GM21515 (cell line): ENCODE results near the gene NHEJ1.

ENCODE experiments used
- ATAC-seq: cut with Tn5 transposase; IDR thresholded peaks from one replicate; pipeline ENCODE4 v1.9.1; 2021; ENCODE audit not compliant: unreplicated experiment

The NHEJ1 gene

DNA sequence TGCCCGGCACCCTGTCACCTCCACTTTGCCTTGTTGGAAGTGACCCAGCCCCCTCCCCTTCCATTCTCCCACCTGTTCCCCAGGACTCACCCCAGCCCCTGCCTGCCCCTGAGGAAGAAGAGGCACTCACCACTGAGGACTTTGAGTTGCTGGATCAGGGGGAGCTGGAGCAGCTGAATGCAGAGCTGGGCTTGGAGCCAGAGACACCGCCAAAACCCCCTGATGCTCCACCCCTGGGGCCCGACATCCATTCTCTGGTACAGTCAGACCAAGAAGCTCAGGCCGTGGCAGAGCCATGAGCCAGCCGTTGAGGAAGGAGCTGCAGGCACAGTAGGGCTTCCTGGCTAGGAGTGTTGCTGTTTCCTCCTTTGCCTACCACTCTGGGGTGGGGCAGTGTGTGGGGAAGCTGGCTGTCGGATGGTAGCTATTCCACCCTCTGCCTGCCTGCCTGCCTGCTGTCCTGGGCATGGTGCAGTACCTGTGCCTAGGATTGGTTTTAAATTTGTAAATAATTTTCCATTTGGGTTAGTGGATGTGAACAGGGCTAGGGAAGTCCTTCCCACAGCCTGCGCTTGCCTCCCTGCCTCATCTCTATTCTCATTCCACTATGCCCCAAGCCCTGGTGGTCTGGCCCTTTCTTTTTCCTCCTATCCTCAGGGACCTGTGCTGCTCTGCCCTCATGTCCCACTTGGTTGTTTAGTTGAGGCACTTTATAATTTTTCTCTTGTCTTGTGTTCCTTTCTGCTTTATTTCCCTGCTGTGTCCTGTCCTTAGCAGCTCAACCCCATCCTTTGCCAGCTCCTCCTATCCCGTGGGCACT lies 21.9 kb upstream of the NHEJ1 start:
- no peak for ATAC-seq

DNA sequence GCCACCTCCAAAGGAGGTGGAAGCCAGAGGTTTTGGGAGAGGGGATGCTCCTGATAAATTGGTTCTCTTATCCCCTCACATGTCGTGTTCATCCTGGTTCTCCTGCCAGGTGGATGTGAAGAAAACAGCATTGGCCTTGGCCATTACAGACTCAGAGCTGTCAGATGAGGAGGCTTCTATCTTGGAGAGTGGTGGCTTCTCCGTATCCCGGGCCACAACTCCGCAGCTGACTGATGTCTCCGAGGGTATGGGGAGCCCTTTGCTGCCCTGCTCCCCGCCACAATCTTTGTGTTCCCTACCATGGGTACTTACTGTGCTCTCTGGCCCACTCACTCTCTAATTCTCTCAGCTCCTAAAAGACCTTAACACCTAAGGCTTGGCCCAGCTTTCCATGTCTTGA lies 20.9 kb upstream of the NHEJ1 start:
- ATAC-seq: no peak

DNA sequence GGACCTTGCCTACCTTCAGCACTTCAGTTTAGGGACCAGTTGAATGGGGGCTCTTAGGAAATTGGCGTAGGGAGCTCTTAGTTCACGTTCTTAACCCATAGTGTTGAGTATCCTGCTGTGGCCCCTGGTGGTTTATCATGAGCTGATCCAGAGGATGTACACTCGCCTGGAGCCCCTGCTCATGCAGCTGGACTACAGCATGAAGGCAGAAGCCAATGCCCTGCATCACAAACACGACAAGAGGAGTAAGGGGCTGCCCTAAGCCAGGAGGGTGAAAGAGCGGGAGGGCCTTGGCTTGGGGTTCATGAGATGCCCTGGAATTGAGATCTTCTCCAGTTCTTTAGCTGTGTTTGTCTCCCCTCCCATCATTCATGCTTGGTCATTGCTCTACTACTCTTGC lies 20.3 kb upstream of the NHEJ1 start:
- ATAC-seq: no peak

DNA sequence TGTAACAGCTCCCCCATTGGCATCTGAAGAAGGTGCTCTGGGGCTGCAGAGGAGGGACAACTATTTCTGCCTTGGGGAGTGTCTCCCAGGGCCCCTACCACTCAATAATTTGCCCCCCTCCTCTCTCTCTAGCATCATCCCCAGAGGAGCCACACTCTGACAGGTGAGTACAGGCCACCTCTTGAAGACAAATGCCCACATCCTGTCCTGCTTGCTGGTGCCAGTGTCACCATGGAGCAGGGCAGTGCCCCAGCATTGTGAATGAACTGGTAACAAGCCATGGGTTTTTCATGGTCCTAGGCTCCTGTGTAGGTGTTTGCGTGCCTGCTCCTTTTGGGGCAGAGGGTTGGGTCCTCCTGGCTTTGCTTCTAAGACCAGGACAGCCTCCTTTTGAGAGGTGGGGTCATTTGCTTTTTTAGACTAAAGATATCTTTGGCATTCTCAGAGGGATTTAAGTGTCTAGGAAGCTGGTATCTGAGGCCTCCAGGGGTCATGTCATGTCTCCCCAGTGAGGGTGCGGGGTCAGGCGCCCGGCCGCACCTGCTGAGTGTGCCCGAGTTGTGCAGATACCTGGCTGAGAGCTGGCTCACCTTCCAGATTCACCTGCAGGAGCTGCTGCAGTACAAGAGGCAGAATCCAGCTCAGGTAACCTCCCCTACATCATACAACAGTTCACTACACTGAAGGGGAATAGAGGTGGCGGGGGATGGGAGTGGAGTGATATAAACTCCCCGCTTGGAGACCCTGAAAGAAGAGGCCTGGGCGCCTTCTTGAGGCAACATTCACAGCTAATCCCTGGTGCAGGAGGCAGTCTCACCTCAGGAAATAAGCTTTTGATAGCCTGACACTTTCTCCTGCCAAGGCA lies 19.2 kb upstream of the NHEJ1 start:
- ATAC-seq: no peak

DNA sequence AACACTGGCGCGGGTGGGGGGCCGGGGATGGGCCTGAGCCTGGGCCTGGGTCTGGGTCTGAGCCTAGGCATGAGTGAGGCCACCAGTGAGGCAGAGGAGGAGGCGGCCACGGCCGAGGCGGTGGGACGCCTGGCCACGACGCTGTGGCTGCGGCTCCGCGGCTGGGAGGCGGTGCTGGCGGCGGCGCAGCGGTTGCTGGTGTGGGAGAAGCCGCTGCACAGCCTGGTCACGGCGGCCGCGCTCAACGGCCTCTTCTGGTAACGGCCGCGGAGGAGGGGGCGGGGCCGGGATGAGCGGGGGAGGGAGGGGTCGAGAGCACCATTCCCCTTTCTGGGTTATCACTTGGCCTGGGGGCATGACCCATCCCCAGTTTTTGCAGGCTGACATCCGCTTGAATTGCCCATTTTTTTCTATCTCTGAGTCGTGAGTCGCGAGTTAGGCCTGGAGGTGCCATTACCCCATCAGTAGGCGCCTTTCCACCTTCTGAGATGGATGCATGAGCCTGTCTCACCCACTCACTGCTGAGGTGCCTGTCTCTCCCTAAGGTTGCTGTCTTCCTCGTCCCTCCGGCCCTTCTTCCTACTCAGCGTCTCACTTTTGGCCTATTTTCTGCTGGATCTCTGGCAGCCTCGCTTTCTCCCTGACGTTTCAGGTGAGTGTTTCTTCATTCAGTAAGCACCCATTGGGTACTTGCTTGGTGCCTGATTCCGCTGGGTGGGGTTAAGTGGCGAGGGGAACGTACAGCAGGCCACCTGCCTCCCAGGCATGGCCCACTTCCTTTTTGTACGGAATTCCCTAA lies 18.0 kb upstream of the NHEJ1 start:
- ATAC-seq: peak; percentile 15

DNA sequence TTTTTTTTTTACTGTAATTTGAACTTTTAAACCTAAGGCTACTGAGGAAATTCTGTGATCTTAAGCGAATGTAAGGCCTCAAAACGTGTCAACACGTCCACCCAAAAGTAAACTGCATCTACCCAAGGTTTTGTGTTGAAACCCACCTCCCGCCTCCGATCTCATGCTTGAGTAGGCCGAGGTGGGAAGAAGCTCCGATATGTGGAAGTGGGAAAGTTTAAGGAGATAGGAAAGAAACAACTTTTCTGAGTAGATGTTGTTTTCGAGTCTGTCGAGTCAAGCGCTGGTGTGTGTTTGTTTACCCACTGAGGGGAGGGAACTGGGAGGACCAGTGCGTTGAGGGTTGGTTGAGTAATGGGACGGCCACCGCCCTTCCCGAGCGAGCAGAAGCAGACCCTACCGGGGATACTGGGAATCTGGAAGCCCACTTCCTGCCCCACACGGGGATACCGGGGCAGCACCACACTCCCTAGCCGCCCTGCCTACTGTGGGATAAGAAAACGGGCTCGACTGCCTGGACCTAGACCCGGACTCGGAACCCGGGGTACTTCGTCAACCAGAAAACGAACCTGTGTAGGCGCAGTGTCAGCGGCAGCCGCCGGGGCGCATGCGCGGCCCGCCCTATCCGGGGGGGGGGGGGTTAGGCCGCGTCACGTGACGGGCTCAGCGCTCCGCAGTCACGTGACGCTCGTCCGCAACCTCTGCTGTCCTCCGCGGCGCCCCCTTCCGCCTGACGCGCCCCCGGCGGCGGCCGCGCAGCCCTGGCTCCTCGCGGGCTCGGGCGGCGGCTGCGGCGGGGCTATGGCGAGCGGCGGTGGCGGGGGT lies 17.1 kb upstream of the NHEJ1 start, which contains the start of gene RETREG2:
TSS of gene RETREG2 (plus strand) at position 724 of the 825 bp plus-strand sequence. CDS start at position 802, 78 bp downstream.
- ATAC-seq: peak; percentile 45

DNA sequence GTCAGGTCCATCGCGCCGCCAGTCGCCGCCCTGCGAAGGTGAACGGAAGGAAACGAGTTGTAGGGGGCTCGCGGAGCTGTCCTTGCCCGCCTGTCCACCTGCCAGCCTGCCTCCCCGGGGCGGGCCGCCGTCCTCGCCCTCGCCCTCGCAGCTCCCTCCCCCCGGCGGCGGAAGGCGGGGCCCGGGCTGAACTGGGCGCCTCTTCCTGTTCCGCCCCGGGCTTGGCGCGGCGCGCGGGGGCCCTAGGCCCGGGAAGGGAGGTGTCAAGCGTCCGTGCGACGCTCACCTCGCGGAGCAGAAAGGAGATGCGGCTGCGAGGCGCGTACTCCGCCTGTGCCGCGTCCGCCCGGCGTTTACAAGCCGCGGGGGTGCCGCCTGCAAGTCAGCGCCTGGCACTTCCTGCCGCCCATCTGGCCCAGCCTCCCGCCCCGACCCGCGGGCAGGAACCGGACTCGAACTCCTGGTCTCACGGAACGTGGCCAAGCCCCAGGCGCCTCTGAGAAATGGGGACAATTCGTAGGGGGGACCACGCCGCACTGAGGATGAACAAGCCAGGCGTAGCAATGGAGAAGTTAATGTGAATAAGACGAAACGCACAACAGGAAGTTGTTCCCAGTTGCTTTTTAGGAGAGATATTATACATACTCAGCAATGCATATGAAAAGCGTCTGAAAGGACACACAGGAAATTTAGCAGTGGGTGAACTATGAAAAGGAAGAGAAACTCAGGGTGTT lies 16.4 kb upstream of the NHEJ1 start, which contains the start of gene CNPPD1:
TSS of gene CNPPD1 (minus strand) at position 108 of the 734 bp plus-strand sequence. CDS start at position 11, 97 bp downstream.
- ATAC-seq: peak; percentile 57

DNA sequence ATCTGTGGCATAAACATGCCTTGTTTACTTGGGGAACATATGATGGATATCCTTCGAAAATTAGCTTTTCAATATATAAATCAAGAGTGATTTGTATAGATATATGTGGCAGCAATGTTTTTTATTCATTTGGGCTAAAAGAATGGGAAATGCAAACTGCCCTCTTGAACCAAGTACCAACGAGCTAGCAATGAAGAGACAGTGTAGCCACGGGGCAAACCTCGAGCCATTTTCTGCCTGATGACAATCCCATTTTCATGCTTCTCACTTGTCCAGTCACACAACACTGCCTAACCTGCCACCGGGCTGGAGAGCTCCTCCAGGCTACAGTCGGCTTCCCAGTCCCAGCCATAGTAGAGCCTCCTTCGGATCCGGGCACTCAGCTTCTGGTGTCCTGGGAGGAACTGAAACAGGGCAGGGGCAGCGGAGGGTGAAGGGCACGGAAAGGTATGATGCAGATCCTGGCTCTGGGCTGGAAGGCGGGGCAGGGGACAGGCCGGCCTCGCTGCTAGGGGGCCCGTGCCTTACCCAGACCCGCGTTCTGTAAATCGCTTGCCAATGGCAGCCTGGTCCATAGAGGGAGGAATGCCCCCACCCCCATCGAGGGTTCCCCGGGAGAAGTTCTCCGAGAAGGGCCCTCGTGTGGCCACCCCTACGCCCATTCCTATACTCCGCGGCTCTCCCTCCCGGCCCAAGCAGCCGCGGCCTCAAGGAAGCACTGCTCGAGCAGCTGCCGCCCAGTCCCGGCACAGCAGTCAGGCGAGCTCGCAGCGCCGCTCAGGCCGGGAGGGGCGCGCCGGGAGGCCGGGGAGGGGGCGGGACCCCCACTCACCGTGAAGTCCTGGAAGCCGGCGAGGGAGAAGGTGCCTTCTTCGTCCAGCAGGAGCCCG lies 15.6 kb upstream of the NHEJ1 start:
- peak; percentile 18 for ATAC-seq

DNA sequence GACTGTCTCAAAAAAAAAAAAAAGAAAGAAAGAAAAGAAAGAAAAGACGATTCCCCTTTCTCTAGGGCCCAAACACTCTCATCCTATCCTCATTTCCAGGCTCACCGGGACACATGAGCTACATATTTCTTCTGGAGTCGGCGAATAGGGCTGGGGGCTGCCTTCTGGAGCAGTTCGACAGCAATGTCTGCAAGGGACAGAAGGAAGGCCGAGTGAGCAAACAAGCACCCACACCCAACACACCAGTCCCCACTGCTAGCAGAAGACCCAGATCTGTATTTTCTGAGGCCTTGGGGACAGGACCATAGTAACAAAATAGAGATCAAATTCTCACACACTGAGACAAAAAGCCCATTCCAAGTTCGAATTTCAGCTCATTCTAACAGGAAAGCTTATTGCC lies 14.9 kb upstream of the NHEJ1 start:
- no peak for ATAC-seq

DNA sequence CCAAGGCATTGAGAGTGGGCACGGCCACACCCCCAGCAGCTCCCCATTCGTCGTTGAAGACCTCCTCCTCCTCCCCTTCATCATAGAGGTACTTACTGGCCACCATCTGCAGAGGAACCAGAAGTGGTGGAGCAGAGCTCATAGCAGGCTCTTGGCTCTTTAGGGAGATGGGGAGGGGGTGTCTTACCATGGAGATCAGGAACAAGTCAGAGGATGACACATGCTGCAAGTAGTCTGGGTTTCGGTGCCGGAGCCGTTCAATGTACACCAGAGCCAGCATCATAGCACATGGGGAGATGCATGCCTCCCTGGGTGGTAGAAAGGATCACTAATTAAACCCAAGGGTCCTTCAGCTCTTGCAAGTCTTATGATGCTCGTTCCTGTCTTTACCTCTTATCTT lies 14.2 kb upstream of the NHEJ1 start:
- ATAC-seq: no peak

DNA sequence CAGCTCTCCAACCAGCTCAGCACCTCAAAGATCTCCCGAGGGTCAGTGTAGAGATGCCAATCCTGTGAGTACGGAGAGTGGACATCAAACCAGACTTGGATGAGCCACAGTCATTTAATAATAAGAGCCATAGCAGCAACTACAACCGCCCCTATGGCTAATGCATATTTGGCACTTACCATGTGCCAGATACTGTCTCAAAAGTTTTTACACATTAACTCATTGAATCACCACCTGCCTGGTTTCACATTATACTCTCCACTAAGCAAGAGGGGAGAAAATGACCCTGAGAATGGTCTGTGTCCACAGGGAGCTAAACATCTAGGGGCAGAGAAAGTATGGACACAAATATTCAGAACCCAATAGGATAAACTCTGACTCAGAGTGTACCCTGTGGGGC lies 13.5 kb upstream of the NHEJ1 start:
- ATAC-seq: no peak

DNA sequence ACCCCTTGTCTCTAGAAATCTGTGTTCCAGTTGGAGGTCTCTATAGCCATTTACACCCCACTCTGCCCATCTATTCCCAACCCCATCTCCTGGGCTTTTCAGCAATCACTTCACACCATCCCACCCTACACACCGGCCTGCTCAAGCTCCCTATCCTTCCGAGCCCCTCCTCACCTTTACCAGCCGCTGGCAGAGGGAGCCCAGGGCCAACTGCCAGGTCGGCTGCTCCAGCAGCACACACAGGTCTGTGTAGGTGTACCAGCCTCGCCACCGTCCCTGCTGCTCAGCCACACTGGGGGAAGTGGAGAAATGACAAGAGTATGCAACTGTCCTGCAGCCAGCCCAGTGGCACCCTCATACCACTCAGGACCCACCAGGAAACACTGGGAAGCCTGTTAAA lies 12.6 kb upstream of the NHEJ1 start:
- no peak for ATAC-seq

DNA sequence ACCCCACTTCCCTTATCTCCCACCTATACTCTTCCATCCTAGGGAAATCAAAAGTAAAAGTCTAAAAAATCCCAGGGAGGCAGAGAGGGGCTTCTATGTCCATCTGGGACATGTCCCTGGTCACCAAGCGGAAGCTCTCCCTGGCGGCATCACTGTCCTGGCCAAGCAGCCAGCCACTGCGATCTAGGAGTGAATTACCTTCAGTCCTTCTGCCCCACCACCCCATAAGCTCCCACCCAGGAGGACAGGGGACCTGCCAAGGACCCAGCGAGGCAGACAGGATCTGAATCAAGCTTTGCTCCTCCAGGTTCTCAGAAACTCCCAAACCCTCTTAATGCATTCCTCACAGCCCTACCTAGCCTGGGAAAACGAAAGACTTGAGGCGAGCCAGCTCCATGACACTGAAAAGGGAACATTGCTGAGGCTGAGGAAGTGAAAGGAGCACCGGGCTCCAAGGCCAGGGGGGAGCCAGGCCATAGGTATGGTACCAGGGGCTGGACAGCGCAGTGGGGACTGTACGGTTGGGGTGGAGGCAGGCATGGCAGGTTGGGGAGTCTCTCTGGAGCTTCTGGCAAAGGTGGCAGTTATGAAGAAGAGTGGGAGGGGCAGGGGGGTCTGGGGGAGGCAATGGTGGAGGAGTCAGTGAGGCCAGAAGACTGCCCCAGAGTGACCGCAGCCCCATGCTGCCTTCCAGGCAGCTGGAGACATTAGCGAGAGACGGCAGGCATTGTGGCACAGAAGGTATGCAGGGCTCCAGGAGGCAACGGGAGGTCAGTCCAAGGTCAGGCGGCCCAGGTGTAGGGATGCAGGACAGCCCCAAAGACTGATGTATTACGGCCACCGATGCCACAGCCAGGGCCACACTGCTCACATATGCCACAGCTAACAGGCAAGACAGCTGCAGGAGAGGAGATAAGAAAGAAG lies 11.9 kb upstream of the NHEJ1 start:
- ATAC-seq: no peak

DNA sequence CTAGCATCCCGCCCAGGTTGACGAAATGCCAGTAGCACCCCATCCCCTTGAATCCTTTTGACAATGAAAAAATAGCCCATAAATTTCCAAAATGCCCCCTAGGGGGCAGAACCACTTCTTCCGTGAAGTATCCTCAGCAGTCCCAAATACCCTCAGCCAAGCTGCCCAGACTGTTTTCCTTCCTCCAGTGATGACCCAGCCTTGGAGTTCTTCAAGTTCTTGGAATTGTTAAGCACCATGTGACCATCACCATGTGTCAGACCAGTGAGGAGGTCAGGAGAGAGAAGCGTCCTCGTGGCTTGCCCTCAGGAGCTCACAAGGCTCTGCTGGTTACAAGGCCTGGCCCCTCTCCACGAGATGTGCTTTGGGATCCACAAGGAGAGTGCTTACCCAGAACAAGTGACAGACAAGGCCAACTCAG lies 10.6 kb upstream of the NHEJ1 start:
- no peak for ATAC-seq

DNA sequence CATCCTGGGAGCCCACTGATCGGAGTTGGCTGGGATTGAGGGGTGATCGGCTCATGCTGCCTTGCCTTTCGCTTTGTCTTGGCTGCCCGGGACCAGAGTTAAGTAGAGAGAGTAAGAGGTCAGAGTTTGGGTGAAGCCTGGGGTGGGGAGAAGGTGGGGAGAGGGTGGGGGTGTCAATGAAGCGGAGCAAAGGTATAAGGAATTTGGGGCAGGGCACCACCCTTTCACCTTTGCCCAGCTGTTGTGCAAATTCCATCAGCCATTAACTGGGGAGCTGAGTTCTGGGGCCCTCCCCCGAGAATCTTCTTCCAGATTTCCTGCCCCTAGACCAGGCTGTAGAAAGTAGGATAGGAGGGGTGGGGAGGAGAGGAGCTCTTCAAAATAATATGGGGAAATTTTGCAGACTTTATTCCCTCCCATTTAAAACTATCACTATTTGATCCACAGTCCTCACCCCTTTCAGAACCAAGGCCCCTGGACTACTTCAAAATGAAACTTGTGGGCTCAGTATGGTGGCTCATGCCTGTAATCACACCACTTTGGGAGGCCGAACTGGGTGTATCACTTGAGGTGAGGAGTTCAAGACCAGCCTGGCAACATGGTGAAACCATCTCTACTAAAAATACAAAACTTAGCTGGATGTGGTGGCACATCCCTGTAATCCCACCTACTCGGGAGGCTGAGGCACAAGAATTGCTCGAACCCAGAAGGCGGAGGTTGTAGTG lies 9.5 kb upstream of the NHEJ1 start, which contains the start of gene SLC23A3:
TSS of gene SLC23A3 (minus strand) at position 100 of the 725 bp plus-strand sequence. CDS start at position 55, 45 bp downstream.
- ATAC-seq: no peak

DNA sequence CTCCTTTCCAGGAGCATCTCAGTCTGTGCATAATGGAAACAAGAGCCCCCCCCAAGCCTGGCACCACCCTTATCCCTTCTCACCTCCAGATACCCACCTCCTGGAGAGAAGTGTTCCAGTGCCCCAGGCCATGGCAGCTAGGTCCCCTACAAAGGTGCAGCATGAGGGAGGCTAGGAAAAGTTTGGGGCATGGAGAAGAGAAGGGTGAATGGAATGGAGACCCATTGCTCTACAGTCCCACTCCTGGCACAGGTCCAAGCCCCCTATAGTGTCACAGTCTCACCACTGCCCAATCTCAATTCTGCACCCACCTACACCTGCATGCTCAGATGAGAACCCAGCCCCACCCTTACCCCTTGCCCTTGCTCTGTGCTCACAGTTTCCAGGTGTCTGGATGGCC lies 8.3 kb upstream of the NHEJ1 start:
- no peak for ATAC-seq

DNA sequence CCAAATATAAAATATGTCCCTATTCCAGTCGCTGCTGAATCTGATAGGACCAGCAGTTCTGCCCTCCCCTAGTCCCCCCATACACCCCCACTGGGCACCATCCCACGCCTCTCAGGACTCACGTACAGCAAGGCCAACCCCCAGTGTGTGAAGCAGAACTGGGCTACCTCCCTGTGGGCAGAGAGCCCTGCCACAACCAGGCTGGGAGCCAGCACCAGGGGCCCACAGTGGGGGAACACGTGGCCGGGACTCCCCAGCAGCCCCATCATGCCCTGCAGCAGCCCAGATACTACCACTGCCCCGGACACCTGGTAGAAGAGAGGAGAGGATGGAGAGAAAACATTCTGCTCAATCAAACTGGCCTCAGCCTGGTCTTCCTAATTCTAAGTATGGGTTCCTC lies 7.9 kb upstream of the NHEJ1 start:
- no peak for ATAC-seq
